Erythroblast (primary cell): ENCODE data around the gene ZBTB42.

ENCODE experiments used
- GATA1 ChIP-seq: IDR thresholded peaks from 2 replicates; pipeline ENCODE4 v1.6.1; 2011; ENCODE audit warnings: low read depth, mild to moderate bottlenecking, control low read depth, low read length, moderate library complexity
- POLR2A ChIP-seq: IDR thresholded peaks from 2 replicates; pipeline ENCODE4 v1.6.1; 2011; ENCODE audit warnings: mild to moderate bottlenecking, low read length

DNA sequence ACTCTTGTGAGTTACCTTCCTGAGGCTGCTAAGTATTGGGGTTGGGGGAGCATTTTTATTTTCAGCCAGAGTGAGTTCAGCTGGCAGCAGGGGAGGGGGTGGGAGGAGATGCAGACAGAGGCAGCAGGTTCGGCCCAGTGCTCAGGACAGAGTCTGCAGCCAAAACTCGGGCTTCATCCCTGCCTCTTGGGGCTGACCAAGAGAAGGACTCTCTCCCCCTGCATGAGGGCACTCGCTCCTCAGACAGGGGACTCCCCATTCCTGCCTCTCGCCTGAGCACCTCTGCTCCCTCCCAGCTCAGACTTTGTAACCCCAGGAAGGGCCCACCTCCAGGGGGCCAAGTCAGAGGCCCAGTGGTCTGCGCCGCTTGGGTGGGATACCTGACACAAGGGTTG is 4.2 kb upstream of the ZBTB42 start:
- TF ChIP-seq POLR2A: no peak
- no peak for TF ChIP-seq GATA1
